ENCODE results near the gene METAP1D. TPM values are rescaled to one million over a fixed set of nuclear protein-coding genes. Genes with fewer than 3 reads are reported as not detected.

The METAP1D gene
- total and polyA plus RNA-seq, 4 donors, result 3.3 to 7.1 (median 4.4) TPM

DNA sequence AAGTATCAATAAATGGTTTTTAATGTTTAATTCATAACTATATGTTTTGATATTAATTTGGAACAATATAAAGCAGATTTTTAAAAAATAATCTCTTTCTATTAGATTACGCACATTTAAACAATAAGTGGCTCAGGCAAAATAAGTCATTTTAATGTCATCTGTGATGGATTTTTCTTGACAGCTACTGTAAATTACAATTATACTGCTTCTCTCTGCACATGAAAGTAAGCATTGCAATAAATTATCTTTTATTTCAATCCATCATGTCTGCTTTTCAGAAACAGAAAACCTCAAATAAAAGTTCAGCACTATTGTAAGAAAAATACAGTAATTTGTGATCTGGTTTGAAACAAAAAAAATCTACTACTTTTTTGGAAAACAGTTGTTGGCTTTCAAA is 74.5 kb downstream of the METAP1D start:
- no peak overlapping the region for H3K9ac ChIP-seq (ENCODE audit: low read depth in 1 of 2, low read length in 2 of 2)
- peaks cover 0 to 8% (median 5%) of the 10 kb centered on the region in 4 donors for H3K4me1 ChIP-seq (ENCODE audit: control insufficient read depth in 4 of 4, insufficient read depth in 4 of 4, low read length in 3 of 4)
- no peaks in the 10 kb centered on the region for H3K36me3 ChIP-seq (ENCODE audit: control insufficient read depth in 4 of 4, insufficient read depth in 3 of 4, low read depth in 1 of 4, low read length in 3 of 4)
- no peak overlapping the region for H3K27ac ChIP-seq (ENCODE audit: low read depth in 1 of 2, low read length in 2 of 2)
- peaks cover 0 to 19% (median 9%) of the 10 kb centered on the region in 4 donors for H3K27me3 ChIP-seq (ENCODE audit: control insufficient read depth in 4 of 4, insufficient read depth in 4 of 4, low read length in 3 of 4)
- H3K9me3 ChIP-seq (ENCODE audit: control insufficient read depth in 4 of 4, low read length in 3 of 4), result no peaks in the 10 kb centered on the region
- no peak overlapping the region for H3K4me3 ChIP-seq (ENCODE audit: low read depth in 1 of 3, low read length in 3 of 3)
- no peak for DNase-seq (ENCODE audit: low spot score)
- TF ChIP-seq, protein P1, sequence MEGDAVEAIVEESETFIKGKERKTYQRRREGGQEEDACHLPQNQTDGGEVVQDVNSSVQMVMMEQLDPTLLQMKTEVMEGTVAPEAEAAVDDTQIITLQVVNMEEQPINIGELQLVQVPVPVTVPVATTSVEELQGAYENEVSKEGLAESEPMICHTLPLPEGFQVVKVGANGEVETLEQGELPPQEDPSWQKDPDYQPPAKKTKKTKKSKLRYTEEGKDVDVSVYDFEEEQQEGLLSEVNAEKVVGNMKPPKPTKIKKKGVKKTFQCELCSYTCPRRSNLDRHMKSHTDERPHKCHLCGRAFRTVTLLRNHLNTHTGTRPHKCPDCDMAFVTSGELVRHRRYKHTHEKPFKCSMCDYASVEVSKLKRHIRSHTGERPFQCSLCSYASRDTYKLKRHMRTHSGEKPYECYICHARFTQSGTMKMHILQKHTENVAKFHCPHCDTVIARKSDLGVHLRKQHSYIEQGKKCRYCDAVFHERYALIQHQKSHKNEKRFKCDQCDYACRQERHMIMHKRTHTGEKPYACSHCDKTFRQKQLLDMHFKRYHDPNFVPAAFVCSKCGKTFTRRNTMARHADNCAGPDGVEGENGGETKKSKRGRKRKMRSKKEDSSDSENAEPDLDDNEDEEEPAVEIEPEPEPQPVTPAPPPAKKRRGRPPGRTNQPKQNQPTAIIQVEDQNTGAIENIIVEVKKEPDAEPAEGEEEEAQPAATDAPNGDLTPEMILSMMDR (IDR thresholded peaks at IDR 0.05; ENCODE audit: low read depth, low read length, missing input control), result no peak
- TF ChIP-seq RAD21 (IDR thresholded peaks at IDR 0.05) (no peak), JUND (IDR thresholded peaks at IDR 0.05) (no peak), EGR1 (IDR thresholded peaks at IDR 0.05; ENCODE audit: low read depth in 2 of 2) (no peak), FOXA2 (IDR thresholded peaks at IDR 0.05) (no peak), SP1 (IDR thresholded peaks at IDR 0.05) (no peak), GABPA (IDR thresholded peaks at IDR 0.05 in 1 of 2, conservative IDR thresholded peaks at IDR 0.05 in 1 of 2) (no peak), NR2F2 (IDR thresholded peaks at IDR 0.05) (no peak)
- TF ChIP-seq, protein P2, sequence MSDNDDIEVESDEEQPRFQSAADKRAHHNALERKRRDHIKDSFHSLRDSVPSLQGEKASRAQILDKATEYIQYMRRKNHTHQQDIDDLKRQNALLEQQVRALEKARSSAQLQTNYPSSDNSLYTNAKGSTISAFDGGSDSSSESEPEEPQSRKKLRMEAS (IDR thresholded peaks at IDR 0.05), result no peak
- TF ChIP-seq, protein P3, sequence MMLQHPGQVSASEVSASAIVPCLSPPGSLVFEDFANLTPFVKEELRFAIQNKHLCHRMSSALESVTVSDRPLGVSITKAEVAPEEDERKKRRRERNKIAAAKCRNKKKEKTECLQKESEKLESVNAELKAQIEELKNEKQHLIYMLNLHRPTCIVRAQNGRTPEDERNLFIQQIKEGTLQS (IDR thresholded peaks at IDR 0.05), result no peak
- TF ChIP-seq, protein P4, sequence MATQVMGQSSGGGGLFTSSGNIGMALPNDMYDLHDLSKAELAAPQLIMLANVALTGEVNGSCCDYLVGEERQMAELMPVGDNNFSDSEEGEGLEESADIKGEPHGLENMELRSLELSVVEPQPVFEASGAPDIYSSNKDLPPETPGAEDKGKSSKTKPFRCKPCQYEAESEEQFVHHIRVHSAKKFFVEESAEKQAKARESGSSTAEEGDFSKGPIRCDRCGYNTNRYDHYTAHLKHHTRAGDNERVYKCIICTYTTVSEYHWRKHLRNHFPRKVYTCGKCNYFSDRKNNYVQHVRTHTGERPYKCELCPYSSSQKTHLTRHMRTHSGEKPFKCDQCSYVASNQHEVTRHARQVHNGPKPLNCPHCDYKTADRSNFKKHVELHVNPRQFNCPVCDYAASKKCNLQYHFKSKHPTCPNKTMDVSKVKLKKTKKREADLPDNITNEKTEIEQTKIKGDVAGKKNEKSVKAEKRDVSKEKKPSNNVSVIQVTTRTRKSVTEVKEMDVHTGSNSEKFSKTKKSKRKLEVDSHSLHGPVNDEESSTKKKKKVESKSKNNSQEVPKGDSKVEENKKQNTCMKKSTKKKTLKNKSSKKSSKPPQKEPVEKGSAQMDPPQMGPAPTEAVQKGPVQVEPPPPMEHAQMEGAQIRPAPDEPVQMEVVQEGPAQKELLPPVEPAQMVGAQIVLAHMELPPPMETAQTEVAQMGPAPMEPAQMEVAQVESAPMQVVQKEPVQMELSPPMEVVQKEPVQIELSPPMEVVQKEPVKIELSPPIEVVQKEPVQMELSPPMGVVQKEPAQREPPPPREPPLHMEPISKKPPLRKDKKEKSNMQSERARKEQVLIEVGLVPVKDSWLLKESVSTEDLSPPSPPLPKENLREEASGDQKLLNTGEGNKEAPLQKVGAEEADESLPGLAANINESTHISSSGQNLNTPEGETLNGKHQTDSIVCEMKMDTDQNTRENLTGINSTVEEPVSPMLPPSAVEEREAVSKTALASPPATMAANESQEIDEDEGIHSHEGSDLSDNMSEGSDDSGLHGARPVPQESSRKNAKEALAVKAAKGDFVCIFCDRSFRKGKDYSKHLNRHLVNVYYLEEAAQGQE (IDR thresholded peaks at IDR 0.05), result no peak
- WGBS, result 100% methylated on average over 1 of the region's 1 CpG

DNA sequence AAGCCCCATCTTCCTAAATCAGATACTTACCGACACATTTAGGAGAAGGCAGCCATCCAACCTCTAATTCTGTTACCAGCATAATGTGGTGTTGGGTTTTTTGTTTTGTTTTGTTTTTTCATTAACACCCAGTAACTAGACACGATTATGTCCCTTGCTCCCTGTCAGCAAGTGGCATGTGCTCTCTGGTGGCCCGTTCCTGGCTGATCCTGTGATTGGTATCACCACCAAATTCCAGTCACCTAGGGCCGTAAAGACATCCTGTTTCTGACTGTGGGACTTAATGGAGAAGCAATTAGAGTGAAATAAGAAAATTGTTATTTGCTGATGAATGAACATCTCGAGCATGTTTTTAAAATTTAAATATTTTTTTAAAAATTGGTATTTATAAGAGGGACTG is 79.7 kb downstream of the METAP1D start:
- TF ChIP-seq TAF1 (conservative IDR thresholded peaks at IDR 0.05) (no peak), RAD21 (IDR thresholded peaks at IDR 0.05) (no peak)
- peaks cover 0 to 4% (median 0%) of the 10 kb centered on the region in 4 donors for H3K9me3 ChIP-seq (ENCODE audit: control insufficient read depth in 4 of 4, low read length in 3 of 4)
- H3K27ac ChIP-seq (ENCODE audit: low read depth in 1 of 2, low read length in 2 of 2), result no peak overlapping the region
- no peaks in the 10 kb centered on the region for H3K36me3 ChIP-seq (ENCODE audit: control insufficient read depth in 4 of 4, insufficient read depth in 3 of 4, low read depth in 1 of 4, low read length in 3 of 4)
- peaks cover 3 to 51% (median 28%) of the 10 kb centered on the region in 4 donors for H3K27me3 ChIP-seq (ENCODE audit: control insufficient read depth in 4 of 4, insufficient read depth in 4 of 4, low read length in 3 of 4)
- no peak overlapping the region for H3K9ac ChIP-seq (ENCODE audit: low read depth in 1 of 2, low read length in 2 of 2)
- 86% methylated on average over 5 of the region's 5 CpGs for WGBS
- DNase-seq (ENCODE audit: low spot score), result no peak
- H3K4me1 ChIP-seq (ENCODE audit: control insufficient read depth in 4 of 4, insufficient read depth in 4 of 4, low read length in 3 of 4), result peaks cover 0 to 11% (median 5%) of the 10 kb centered on the region in 4 donors
- H3K4me3 ChIP-seq (ENCODE audit: low read depth in 1 of 3, low read length in 3 of 3), result no peak overlapping the region

Data from liver (tissue), 9 donors.